Measurements from ENCODE around the gene UBC. TPM values are rescaled to one million over a fixed set of nuclear protein-coding genes. Genes with fewer than 3 reads are reported as not detected.

The UBC gene
- total and polyA plus RNA-seq, 2 donors (not counting 1 experiment from before 2014, with no cell fraction given) = 2,019 to 2,362 TPM

- TF ChIP-seq CTCF (conservative IDR thresholded peaks at IDR 0.05 in 1 of 2, IDR thresholded peaks at IDR 0.05 in 1 of 2; ENCODE audit: low read depth in 1 of 2, low read length in 2 of 2) = no peak
- no peak for TF ChIP-seq EZH2 (IDR thresholded peaks at IDR 0.05; ENCODE audit: low read length, missing control alignments)
- H3K27me3 ChIP-seq (ENCODE audit: control insufficient read depth, insufficient read depth, low read length) = no peaks in the 10 kb centered on the region
- peak overlapping the region; percentile 61 to 69 (median 66) for H3K4me3 ChIP-seq (replicated peaks in 1 of 4; ENCODE audit: control extremely low read depth in 1 of 4, insufficient read depth in 1 of 4, low read depth in 3 of 4, low read length in 4 of 4)
- H3K79me2 ChIP-seq (ENCODE audit: control insufficient read depth, insufficient read depth, low read length) = no peaks in the 10 kb centered on the region
- peaks cover 3% of the 10 kb centered on the region for H3K36me3 ChIP-seq (ENCODE audit: control insufficient read depth, insufficient read depth, low read length)
- H2AFZ ChIP-seq (ENCODE audit: low read length) = no peak overlapping the region
- H3K27ac ChIP-seq (ENCODE audit: insufficient read depth, low read length) = no peak overlapping the region
- no peak overlapping the region for H3K9ac ChIP-seq (ENCODE audit: insufficient read depth, low read length)
- no peak for DNase-seq (ENCODE audit: low read depth in 2 of 2)
- peaks cover 7% of the 10 kb centered on the region for H3K4me1 ChIP-seq (ENCODE audit: control insufficient read depth, extremely low read depth, insufficient read depth, low read length)
- no peaks in the 10 kb centered on the region for H4K20me1 ChIP-seq (ENCODE audit: control insufficient read depth, extremely low read depth, insufficient read depth, low read length)
- H3K9me3 ChIP-seq (ENCODE audit: control insufficient read depth, insufficient read depth, low read depth, low read length) = no peaks in the 10 kb centered on the region
- H3K4me2 ChIP-seq (ENCODE audit: extremely low read depth, insufficient read depth, low read length) = peak overlapping the region; percentile 81
Observed at GRCh38 chr12:124861898-124862676, 52.4 kb downstream of the UBC start.

Other genes with a start within 250 kb of the UBC start
- 5.1 and 14.7 TPM in 2 replicates for gene SCARB1, start 50.8 kb downstream of the UBC start, total RNA-seq
- gene SCARB1, start 50.8 kb downstream of the UBC start, polyA plus RNA-seq = 32.5 and 39.4 TPM in 2 replicates
- gene DHX37, start 74.5 kb upstream of the UBC start, total RNA-seq = 10.4 and 11.6 TPM in 2 replicates
- 5.4 and 8.4 TPM in 2 replicates for gene DHX37, start 74.5 kb upstream of the UBC start, polyA plus RNA-seq
- gene BRI3BP, start 79.0 kb upstream of the UBC start, total RNA-seq = 2.5 and 2.6 TPM in 2 replicates
- gene BRI3BP, start 79.0 kb upstream of the UBC start, polyA plus RNA-seq = 2.3 and 4.9 TPM in 2 replicates
- gene AACS, start 150.8 kb upstream of the UBC start, total RNA-seq = 16.7 and 31.5 TPM in 2 replicates
- 19.2 and 24.7 TPM in 2 replicates for gene AACS, start 150.8 kb upstream of the UBC start, polyA plus RNA-seq